Nephron (organoid): ENCODE results near the gene CDK12.
"Not testable (repeated sequence)": the region's sequence is repeated elsewhere in the genome, so short reads cannot be mapped to it uniquely, and the experiment has no call there.

Source experiments
- H3K27ac Mint-ChIP-seq, 3 experiments: 2 replicates each; pipeline ENCODE4 v1.8.0; 2020; ENCODE audit warnings: mixed read lengths in 3 of 3, mild to moderate bottlenecking in 2 of 3, moderate library complexity in 1 of 3
- H3K27me3 Mint-ChIP-seq: 2 replicates; pipeline ENCODE4 v1.8.0; 2021; ENCODE audit warnings: low read depth, mild to moderate bottlenecking, moderate library complexity, mixed read lengths
- H3K36me3 Mint-ChIP-seq: 2 replicates; pipeline ENCODE4 v1.8.0; 2020; ENCODE audit warnings: low read depth, mixed read lengths
- H3K4me1 Mint-ChIP-seq: 2 replicates; pipeline ENCODE4 v1.8.0; 2020; ENCODE audit warnings: mixed read lengths
- H3K4me3 Mint-ChIP-seq, 3 experiments: 2 replicates each; pipeline ENCODE4 v1.8.0; 2020; ENCODE audit warnings: mild to moderate bottlenecking in 3 of 3, mixed read lengths in 3 of 3, moderate library complexity in 2 of 3
- H3K9me3 Mint-ChIP-seq: 2 replicates; pipeline ENCODE4 v1.8.0; 2020; ENCODE audit warnings: mixed read lengths
- CTCF ChIP-seq, 3 experiments: fragments of 200-600 bp; sonication (generic); IDR thresholded peaks; one replicate each; pipeline ENCODE4 v1.5.0; 2021; ENCODE audit warnings: antibody characterized with exemption in 3 of 3; ENCODE audit not compliant: unreplicated experiment in 3 of 3

CDK12 gene

GRCh38 chr17:39533891-39534290 lies 72.6 kb downstream of the CDK12 start:
- Mint-ChIP-seq H3K27ac (no peak overlapping the region), H3K36me3 (peaks cover 36% of the 10 kb centered on the region), H3K4me1 (peaks cover 13% of the 10 kb centered on the region), H3K27me3 (no peaks in the 10 kb centered on the region), H3K4me3 (no peak overlapping the region), H3K9me3 (no peaks in the 10 kb centered on the region)
- TF ChIP-seq CTCF (IDR thresholded peaks at IDR 0.05; ENCODE audit: unreplicated experiment in 3 of 3): no peak

GRCh38 chr17:39534768-39535405 lies 73.6 kb downstream of the CDK12 start:
- Mint-ChIP-seq H3K4me3 (no peak overlapping the region), H3K27me3 (no peaks in the 10 kb centered on the region), H3K4me1 (peaks cover 8% of the 10 kb centered on the region), H3K27ac (no peak overlapping the region), H3K36me3 (peaks cover 27% of the 10 kb centered on the region), H3K9me3 (no peaks in the 10 kb centered on the region)
- no peak for TF ChIP-seq CTCF (IDR thresholded peaks at IDR 0.05; ENCODE audit: unreplicated experiment in 3 of 3)

- peaks cover 15% of the 10 kb centered on the region for H3K36me3 Mint-ChIP-seq
- no peaks in the 10 kb centered on the region for H3K27me3 Mint-ChIP-seq
- no peak overlapping the region for H3K4me3 Mint-ChIP-seq
- no peak overlapping the region for H3K27ac Mint-ChIP-seq
- TF ChIP-seq CTCF (IDR thresholded peaks at IDR 0.05; ENCODE audit: unreplicated experiment in 3 of 3): no peak
- no peaks in the 10 kb centered on the region for H3K9me3 Mint-ChIP-seq
- peaks cover 5% of the 10 kb centered on the region for H3K4me1 Mint-ChIP-seq
These were observed 75.2 kb downstream of the CDK12 start for GRCh38 chr17:39536468-39536867.

GRCh38 chr17:39537364-39537763 lies 76.1 kb downstream of the CDK12 start:
- H3K27me3 Mint-ChIP-seq, H3K36me3 Mint-ChIP-seq, H3K4me3 Mint-ChIP-seq, H3K9me3 Mint-ChIP-seq, H3K27ac Mint-ChIP-seq, H3K4me1 Mint-ChIP-seq: not testable (repeated sequence)

GRCh38 chr17:39538866-39539265 lies 77.6 kb downstream of the CDK12 start:
- H3K4me1 Mint-ChIP-seq: no peaks in the 10 kb centered on the region
- H3K4me3 Mint-ChIP-seq: no peak overlapping the region
- H3K36me3 Mint-ChIP-seq: peaks cover 4% of the 10 kb centered on the region

GRCh38 chr17:39540611-39541010 lies 79.3 kb downstream of the CDK12 start:
- Mint-ChIP-seq H3K27me3 (no peaks in the 10 kb centered on the region), H3K36me3 (peaks cover 3% of the 10 kb centered on the region), H3K4me1 (no peaks in the 10 kb centered on the region), H3K9me3 (no peaks in the 10 kb centered on the region), H3K27ac (no peak overlapping the region), H3K4me3 (no peak overlapping the region)
- no peak for TF ChIP-seq CTCF (IDR thresholded peaks at IDR 0.05; ENCODE audit: unreplicated experiment in 3 of 3)

More at GRCh38 chr17:39538866-39539265, 77.6 kb downstream of the CDK12 start:
- no peak overlapping the region for H3K27ac Mint-ChIP-seq
- TF ChIP-seq CTCF (IDR thresholded peaks at IDR 0.05; ENCODE audit: unreplicated experiment in 3 of 3): no peak
- H3K9me3 Mint-ChIP-seq: no peaks in the 10 kb centered on the region
- H3K27me3 Mint-ChIP-seq: no peaks in the 10 kb centered on the region
